Coronary artery (tissue), 2 donors: ENCODE data around the gene RNASEH2A.

ENCODE experiments used
- DNase-seq: peaks from one replicate; pipeline ENCODE4 v3.0.0-alpha.2; 2017; ENCODE audit warnings: low spot score
- H3K27ac ChIP-seq, 2 donors: fragments of 200-600 bp; sonication (generic); one replicate each; pipeline ENCODE4 v1.5.1; 2016 to 2019
- H3K4me3 ChIP-seq: fragments of 200-600 bp; sonication (generic); 2 replicates; pipeline ENCODE4 v1.5.1; 2016; ENCODE audit warnings: mild to moderate bottlenecking, moderate library complexity
- TF ChIP-seq, protein P1 (sequence below): fragments of 200-600 bp; sonication (generic); IDR thresholded peaks from one replicate; pipeline ENCODE4 v1.5.1; 2019; ENCODE audit warnings: antibody characterized with exemption

RNASEH2A gene

DNA sequence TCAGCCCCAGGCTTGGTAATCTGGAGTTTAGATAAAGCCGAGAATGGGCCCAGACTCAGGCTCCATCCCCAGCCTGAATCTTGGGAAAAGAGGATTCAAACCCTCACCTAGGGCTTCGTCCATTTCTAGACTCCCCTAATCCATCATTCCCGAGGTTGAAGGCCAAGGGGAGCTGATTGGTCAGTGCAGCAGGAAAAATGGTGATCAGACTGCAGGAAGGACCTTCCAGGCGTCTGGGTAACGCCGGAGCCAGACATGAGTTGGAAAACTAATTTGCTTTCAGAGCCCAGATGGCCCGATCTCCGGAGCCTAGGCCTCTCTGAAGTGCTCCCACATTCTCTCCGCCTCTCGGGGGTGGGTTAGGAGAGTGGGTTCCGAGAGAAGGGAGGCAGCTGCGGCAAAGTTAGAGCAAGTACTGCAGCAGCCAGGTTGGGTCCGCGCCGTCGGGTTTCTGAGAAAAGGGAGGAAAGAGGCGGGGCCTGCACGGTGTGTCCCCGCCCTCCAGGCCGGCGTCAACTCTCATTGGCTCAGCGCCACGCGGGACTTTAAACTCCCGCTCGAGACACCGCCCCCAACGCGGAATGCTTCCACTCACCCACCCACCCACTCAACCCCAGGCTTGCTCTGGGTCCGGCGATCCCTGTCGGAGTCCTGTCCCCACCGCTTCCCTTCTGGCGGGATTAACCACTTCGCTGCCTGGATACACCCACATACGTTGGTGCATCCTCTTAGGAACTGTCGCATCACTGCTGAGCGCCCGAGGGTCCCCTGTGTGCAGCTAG, 28.8 kb downstream of the RNASEH2A start:
- no peak overlapping the region for H3K4me3 ChIP-seq
- TF ChIP-seq, protein P1, sequence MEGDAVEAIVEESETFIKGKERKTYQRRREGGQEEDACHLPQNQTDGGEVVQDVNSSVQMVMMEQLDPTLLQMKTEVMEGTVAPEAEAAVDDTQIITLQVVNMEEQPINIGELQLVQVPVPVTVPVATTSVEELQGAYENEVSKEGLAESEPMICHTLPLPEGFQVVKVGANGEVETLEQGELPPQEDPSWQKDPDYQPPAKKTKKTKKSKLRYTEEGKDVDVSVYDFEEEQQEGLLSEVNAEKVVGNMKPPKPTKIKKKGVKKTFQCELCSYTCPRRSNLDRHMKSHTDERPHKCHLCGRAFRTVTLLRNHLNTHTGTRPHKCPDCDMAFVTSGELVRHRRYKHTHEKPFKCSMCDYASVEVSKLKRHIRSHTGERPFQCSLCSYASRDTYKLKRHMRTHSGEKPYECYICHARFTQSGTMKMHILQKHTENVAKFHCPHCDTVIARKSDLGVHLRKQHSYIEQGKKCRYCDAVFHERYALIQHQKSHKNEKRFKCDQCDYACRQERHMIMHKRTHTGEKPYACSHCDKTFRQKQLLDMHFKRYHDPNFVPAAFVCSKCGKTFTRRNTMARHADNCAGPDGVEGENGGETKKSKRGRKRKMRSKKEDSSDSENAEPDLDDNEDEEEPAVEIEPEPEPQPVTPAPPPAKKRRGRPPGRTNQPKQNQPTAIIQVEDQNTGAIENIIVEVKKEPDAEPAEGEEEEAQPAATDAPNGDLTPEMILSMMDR, result no peak
- no peak for DNase-seq
- H3K27ac ChIP-seq, result no peak overlapping the region

DNA sequence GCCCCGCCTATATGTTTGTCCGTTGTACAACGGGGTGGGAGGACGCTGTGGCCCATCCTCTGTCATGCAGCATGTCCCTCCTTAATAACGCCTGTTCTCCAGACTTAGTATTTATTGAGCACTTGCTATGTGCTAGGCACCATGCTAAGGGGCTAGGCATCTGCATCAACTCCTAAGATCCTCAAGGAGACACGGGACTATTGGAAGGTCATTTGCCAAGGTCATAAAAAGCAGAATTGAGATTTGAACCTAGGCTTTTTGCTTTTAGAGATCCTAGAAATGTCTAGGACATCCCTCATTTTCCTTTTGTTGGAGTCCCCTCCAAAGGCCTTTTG, 30.1 kb downstream of the RNASEH2A start:
- no peak for DNase-seq
- Histone ChIP-seq H3K4me3 (no peak overlapping the region), H3K27ac (no peak overlapping the region)
- TF ChIP-seq, protein P1, result no peak

DNA sequence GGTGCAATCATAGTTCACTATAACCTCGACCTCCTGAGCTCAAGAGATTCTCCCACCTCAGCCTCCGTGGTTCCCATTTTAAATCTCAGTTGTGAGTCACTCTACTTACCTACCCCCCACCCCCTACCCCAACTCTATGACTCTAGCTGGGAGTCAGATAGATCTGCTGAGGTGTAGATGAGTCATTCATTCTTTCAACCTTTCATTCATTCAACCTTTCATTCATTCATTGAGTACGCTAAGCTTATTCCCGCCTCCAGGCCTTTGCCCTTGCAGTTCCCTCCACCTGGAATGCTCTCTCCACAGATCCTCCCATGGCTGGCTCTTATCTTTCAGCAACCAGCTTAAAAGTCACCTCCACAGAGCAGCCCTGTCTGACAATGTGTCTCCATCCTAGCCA, 30.8 kb downstream of the RNASEH2A start:
- no peak for DNase-seq
- H3K27ac ChIP-seq, result no peak overlapping the region

DNA sequence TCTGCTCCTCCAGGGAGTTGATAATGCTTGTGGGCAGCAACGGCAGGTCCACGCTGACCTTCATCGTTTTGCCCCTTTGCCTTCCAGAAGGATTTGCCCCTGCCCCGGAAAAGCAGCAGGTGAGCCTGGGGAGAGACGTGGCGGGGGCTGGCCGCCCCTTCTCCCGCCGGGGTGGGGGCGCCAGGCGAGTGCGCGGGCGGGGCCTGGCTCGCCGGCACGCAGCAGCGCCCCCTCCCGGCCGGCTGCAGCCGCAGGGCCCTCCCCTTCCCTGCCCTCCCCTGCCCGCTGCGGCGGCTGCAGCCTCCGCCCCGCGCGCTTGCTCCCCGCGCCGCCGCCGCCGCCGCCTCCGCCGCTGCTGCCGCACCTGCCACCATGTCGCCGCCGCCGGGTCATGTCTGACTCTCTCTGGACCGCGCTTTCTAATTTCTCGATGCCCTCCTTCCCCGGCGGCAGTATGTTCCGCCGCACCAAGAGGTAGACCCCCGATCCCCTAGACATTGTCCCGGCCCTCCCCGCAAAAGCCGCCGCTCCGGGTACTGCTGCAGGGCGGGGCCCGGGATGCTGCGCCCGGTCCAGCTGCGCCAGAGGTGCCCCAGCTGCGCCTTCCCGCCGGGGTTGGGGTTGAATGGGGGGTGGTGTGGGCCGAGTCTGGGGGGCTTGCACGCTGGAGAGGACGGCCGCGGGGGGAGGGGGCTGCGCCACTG, 31.9 kb downstream of the RNASEH2A start, which contains the start of gene MAST1:
Gene MAST1, plus strand, starts transcription at position 334 of the 704 bp plus-strand sequence. Its CDS starts 58 bp downstream, at position 392.
- TF ChIP-seq, protein P1, result no peak
- no peak within 1 kb of the TSS for H3K27ac ChIP-seq
- peak within 1 kb of the TSS; percentile 54 for H3K4me3 ChIP-seq
- DNase-seq, result no peak

More for the DNA sequence above, 30.8 kb downstream of the RNASEH2A start:
- H3K4me3 ChIP-seq, result no peak overlapping the region
- TF ChIP-seq, protein P1, result no peak

DNA sequence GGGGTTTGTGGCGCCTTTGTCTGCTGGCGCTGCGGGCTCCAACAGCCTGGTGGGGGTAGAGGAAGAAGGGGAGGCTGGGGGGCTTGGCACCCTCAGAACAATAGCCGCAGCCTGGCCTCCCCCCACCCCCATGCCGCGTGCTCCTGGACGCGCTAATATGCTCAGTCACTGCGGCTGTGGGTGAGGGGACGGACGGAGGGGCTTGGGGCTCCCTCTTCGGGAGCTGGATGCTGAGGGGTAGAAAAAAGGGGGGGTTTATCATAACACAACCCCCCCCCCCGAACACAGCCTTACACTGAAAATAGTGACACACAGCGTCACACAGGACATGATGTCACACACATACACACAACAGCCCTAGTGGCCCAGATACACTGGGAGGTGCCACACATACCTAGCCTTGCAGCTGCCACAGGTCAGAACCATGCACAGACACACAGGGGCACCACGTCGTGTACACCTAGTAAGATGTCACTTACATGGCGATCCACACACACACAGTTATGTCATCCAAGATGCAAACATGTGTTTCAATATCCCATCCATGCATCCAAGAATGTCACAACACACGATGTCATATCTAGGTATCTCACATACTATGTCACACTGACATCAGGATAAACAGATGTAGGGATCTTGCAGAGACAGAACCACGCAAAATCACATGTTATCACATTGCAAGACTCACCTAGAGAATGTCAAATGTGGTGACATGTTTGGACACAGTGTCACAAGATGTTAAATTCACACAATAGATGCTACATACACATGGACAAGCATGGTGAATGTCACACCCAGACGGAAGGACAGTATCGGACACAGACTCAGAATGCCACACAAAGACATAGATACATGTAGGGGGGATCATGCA, 32.7 kb downstream of the RNASEH2A start:
- Histone ChIP-seq H3K27ac (no peak overlapping the region), H3K4me3 (peak overlapping the region; percentile 54)
- TF ChIP-seq, protein P1, result no peak
- no peak for DNase-seq

DNA sequence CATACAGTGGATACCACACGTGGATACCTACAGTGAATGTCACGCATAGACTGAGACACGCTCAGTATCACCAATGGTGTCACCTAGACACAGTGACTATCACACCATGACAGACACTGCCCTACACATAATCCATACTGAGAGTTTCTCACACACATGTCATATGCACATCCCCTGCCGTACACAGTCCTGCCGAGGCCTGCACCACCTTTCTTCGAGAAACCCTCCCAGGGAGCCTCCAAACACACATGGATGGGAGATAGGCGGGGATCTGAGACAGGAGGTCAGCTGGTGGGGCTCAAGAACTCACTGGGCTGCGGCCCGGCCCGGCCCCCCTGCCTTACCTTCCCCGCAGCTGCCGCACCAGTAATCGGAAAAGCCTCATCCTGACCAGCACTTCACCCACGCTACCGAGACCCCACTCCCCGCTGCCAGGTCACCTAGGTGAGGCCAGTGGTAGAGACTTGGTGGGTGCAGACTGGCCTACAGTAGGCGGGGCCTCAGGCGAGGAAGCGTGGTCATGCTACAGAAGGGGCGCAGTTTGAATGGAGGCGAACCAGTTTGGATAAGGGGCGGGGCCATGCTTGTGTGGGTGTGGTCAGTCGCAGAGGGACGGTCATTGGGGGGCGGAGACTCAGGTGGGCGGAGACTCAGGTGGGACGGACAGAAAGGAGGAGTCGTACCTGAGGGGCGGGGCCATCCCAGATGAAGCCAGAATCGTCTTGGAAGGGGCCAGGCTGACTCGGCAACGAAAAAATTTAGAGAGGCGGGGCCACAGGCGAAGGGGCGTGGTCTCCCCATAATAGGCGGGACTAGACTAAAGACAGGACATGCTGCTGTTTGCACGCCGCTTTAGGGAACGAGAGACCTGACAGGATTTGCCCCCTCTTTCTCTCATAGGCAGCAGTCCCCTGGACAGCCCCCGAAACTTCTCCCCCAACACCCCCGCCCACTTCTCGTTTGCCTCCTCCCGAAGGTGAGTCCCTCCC, 34.0 kb downstream of the RNASEH2A start:
- no peak for DNase-seq
- Histone ChIP-seq H3K4me3 (peak overlapping the region; percentile 1), H3K27ac (no peak overlapping the region)
- TF ChIP-seq, protein P1, result no peak
